ENCODE results near the gene CFAP251.
"Not testable (repeated sequence)": the region's sequence is repeated elsewhere in the genome, so short reads cannot be mapped to it uniquely, and the experiment has no call there.

Gene CFAP251

DNA sequence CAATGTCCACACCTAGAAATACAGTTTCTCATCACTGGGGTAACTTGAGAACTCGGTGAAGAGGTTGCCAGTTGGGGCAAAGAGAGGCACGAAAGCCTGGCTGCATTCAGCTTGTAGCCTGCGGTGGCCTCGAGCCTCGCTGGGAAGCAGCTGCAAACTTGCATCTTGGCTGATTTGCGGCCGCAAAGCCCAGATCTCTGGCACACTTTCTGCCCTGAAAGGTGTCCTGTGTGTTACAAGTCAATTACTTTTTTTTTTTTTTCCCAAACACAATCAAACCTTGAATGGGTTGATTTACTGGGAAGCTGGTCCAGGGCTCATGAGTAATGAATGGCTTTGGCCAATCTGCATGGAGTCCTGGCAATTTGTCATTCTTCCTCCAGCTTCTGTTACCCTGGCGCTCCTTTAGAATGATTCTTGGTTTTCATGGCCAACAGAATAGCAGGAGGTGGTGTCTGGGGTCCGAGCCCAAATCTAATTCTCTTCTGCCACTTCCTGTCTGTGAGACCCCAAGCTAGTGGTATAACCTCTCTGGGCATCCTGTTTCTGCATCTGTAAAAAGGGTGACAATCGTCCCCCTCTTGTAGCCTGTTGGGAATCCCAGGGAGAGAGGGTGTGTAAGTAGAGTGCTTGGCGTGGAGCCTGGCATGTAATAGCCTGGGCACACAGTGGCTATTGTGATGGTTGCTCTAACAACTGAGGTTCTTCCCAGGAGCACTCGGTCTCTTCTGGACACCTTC lies 109.9 kb downstream of the CFAP251 start:
- DNase-seq (ENCODE audit: low read depth in 1 of 2, low spot score in 1 of 2): no peak
- TF ChIP-seq JUND (IDR thresholded peaks at IDR 0.05; ENCODE audit: low read depth): no peak
- in situ Hi-C loops (cut with HindIII; ENCODE audit: low pct_unique_long_range_greater_than_20kb, low sequenced_read_pairs): no loop called here

DNA sequence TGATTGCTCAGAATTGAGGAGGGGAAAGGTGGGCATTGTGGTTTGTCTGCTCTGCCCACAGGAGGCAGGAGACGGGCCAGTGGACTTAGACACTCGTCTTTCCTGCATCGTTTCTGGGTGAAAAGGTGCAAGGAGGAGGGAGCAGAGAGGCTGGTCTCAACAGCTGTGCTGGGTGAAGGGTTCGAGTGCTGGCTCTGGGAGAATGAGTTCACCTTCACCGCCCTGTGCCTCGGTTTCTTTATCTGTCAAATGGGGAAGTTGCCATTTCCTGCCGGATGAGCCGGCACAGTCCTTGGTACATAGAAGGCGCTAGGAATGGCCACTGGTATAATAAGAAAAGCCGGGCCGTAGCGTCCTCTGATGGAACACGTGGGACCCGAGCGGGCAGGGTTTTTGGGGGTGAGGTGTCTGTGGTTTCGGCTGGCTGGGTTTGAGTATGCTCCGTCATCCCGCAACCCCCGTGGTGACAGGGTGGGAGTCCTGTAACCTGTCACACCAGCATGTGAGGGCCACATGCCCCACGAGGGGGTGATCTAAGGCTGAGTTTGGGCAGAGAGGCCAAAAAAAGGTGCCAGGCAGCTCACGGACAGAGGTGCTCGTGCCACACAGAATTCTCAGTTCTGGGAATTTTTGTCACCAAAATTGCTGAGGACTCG lies 110.6 kb downstream of the CFAP251 start:
- DNase-seq (ENCODE audit: low read depth in 1 of 2, low spot score in 1 of 2): no peak
- no peak for TF ChIP-seq JUND (IDR thresholded peaks at IDR 0.05; ENCODE audit: low read depth)
- in situ Hi-C loops (cut with HindIII; ENCODE audit: low pct_unique_long_range_greater_than_20kb, low sequenced_read_pairs): no loop called here

DNA sequence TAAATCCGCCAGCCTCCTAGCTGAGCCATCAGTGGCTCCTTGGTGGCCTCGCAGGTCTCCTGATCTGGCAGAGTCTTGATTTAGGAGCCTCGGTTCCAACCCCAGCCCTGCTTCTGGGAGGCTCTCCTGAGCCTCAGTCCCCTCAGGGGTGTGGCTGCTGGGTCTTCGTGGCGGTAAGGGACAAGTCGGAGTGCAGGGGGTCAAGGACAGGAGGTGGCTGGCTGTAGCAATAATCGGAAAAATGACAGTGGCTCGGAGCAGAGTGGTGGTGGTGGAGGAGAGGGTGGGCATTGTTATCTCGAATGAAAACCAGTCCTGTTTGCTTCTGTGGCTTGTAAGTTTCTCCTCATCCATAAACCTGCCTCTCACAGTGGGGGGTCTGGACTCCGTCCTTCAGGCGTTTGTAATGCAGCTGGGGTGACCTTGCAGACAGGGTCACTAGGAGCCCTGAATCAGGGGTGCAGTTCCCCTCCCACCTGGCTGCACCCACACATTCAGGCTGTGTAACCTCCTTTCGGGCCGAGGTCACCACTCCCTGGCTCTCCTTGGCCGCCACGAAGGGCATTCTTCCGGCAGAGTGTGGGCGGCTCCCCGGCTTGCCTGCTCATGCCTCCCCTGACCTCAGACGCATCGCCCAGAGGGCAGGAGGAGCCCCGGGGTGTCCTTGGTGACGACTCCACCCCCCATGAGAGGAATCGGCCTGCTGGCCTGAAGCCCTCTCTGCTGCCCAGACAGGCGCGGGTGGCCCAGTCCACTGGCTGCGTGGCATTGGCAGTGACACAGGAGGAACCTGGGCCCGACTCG lies 111.4 kb downstream of the CFAP251 start:
- no peak for TF ChIP-seq JUND (IDR thresholded peaks at IDR 0.05; ENCODE audit: low read depth)
- in situ Hi-C loops (cut with HindIII; ENCODE audit: low pct_unique_long_range_greater_than_20kb, low sequenced_read_pairs): no loop called here

DNA sequence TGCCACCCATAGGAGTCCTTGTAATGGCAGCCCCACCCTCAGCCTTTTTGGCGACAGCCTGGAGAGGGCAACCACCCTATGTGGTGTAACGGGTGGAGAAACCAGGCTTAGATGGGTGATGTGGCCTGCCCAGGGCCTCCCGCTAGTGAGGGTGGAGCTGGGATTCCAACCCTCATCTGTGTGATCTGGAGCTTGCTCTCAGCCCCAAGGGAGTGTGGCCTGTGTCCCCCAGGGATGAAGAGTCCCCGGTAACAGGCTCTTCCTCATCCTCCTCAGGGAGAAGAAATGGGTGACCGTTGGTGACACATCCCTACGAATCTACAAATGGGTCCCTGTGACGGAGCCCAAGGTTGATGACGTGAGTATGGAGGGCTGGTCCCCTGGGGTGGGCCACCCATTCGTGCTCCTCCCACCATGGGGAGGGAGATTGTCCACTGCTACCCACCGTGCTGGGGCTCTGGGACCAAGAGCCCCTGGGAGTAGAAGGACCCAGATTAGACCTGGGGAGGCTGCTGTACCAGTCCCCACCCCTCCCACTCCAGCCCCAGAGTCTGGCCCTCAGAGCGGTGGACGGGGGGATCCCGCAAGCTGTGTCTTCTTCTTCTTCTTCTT lies 112.1 kb downstream of the CFAP251 start:
- in situ Hi-C loops (cut with HindIII; ENCODE audit: low pct_unique_long_range_greater_than_20kb, low sequenced_read_pairs): no loop called here
- no peak for DNase-seq (ENCODE audit: low read depth in 1 of 2, low spot score in 1 of 2)

More for the DNA sequence above, 111.4 kb downstream of the CFAP251 start:
- DNase-seq (ENCODE audit: low read depth in 1 of 2, low spot score in 1 of 2): no peak

DNA sequence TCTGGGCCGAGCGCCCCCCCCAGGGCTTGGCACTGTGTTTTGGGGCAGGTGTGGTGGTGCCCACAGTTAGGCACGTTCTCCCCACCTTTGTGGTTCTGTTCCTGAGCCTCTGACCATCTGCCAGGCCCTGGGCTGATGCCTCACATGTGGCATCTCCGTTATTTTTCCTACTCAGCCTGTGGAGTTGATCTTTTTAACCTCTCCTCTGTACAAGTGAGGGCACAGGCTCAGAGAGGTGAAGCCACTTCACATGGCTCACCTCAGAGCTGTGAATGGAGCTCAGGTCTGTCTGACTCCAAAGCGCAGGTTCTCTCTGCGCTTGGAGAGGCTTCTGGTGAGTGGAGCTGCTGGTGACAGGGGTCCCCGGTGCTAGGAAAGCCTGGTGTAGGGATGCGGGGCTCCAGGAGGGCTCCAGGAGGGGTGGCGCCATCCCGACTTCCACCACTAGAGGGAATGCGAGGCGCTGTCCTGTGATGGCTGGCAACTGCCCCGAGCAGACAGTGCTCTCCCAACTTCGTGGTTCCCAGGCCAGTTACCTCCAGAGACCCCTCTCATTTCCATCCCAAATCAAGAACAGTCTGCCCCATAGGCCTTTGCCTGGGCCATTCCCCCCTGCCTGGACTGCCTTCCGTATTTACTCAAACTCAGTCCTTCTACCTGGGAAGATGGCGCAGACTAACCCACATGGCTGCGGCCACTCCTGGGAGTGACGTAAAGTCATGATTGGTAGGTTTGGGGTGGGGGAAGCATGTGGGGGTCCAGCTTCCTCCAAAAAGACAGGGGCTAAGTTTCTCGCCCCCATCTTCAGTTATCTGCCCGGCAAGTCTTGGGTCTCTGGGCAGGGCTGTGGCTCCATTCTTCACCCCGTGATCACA lies 113.2 kb downstream of the CFAP251 start:
- TF ChIP-seq JUND (IDR thresholded peaks at IDR 0.05; ENCODE audit: low read depth): no peak
- in situ Hi-C loops (cut with HindIII; ENCODE audit: low pct_unique_long_range_greater_than_20kb, low sequenced_read_pairs): no loop called here
- peak; percentile 52 to 70 for DNase-seq (ENCODE audit: low read depth in 1 of 2, low spot score in 1 of 2)

More for the DNA sequence above, 112.1 kb downstream of the CFAP251 start:
- no peak for TF ChIP-seq JUND (IDR thresholded peaks at IDR 0.05; ENCODE audit: low read depth)

DNA sequence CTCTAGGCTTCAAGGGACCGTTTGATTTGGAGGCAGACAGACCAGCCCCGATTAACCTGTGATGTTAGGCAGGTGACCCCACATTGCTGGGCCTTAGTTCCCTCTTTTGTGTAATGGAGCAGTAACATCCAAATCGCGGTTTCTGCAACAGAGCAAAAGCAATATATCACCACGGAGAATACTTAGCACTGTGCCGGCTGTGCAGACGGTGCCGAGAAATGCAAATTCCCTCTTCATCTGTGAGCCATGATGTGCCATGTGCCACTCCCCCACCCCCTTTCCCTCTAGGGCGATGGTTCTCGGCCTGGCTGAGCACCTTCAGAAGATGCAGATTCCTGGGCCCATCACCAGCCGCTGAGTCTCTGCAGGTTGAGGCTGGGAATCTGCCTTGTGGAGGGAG lies 114.2 kb downstream of the CFAP251 start:
- TF ChIP-seq JUND (IDR thresholded peaks at IDR 0.05; ENCODE audit: low read depth): no peak
- DNase-seq (ENCODE audit: low read depth in 1 of 2, low spot score in 1 of 2): no peak
- in situ Hi-C loops (cut with HindIII; ENCODE audit: low pct_unique_long_range_greater_than_20kb, low sequenced_read_pairs): no loop called here

DNA sequence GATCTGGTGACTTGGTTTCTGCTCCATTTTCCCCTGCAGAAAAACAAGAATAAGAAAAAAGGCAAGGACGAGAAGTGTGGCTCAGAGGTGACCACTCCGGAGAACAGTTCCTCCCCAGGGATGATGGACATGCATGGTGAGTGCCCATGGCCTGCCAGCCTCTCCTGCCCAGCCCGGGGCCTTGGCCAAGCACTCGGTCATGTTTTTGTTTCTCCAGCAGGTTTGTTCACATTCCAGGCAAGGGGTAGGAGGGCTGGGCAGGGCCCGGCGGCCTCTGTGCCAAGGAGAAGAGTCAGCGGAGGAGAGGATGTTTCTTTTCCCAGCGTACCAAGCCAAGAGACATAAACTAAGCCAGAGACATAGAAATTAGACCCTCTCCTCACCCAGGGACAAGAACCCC lies 116.9 kb downstream of the CFAP251 start:
- peak; percentile 89 to 96 for DNase-seq (ENCODE audit: low read depth in 1 of 2, low spot score in 1 of 2)
- TF ChIP-seq JUND (IDR thresholded peaks at IDR 0.05; ENCODE audit: low read depth): no peak; the same call in 1 of the 2 replicates
- in situ Hi-C loops (cut with HindIII; ENCODE audit: low pct_unique_long_range_greater_than_20kb, low sequenced_read_pairs): no loop called here

DNA sequence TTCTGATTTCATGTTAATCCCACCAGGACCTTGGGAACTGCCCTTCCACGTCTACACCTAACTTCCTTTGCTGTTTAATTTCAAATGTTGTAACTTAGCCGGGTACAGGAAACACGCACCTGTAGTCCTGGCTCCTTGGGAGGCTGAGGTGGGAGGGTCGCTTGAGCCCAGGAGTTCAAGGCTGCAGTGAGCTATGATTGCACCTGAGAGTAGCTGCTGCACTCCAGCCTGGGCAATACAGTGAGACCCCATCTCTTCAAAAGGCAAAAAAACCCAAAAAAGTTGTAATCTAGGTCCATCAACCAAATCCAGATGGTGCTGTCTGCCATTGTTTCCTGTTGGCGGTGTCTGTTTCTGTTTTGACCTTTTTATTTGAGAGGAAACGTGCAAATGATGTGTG lies 117.8 kb downstream of the CFAP251 start:
- no peak for DNase-seq (ENCODE audit: low read depth in 1 of 2, low spot score in 1 of 2)
- in situ Hi-C loops (cut with HindIII; ENCODE audit: low pct_unique_long_range_greater_than_20kb, low sequenced_read_pairs): no loop called here
- TF ChIP-seq JUND (IDR thresholded peaks at IDR 0.05; ENCODE audit: low read depth): no peak

DNA sequence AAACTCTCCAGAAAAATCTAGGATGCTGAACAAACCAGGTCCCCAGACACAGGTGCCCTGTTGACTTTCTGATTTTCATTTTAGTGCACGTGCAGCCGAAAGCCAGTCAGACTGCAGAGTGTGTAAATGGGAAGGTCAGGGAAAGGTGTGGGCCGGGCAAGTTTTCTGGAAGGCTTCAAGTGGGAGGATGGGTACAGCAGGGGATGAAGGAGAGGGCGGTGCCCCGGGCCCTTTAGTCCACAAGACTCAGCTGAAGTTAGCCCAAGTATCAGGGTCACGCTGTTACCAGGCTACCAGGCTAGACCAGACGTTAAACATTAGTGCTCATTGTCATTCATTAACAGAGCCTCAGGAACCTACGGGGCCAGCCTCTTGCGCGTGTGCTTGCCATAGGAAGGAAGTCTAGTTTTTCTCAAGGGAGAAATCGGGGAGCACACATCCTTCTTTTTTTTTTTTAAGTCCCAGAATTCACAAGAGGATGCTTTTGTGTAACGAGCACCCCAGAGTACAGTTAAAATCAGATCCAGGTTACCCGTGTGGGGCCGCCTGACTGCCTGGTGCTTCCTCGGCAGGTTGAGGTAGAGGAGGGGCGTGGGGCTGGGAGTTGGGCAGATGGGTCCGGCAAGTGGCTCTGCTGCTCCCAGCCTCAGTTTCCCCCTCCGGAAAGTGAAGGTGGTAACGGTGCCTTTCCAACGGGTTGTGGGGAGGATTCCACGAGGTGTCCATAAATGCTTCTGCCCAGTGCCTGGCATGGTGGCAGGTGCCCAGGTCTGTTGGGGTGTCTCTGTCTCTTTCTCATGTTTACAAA lies 122.4 kb downstream of the CFAP251 start:
- in situ Hi-C loops (cut with HindIII; ENCODE audit: low pct_unique_long_range_greater_than_20kb, low sequenced_read_pairs): no loop called here
- DNase-seq (ENCODE audit: low read depth in 1 of 2, low spot score in 1 of 2): no peak
- TF ChIP-seq JUND (IDR thresholded peaks at IDR 0.05; ENCODE audit: low read depth): no peak

DNA sequence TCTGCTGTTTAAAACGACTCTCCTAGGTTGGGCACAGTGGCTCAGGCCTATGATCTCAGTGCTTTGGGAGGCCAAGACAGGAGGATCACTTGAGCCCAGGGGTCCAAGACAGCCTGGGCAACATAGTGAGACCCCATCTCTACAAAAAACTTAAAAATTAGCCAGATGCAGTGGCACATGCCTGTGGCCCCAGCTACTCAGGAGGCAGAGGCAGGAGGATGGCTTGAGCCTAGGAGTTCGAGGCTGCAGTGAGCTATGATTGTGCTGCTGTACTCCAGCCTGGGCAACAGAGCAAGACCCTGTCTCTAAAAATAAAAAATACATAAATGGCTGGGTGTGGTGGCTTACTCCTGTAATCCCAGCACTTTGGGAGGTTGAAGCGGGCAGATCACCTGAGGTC lies 123.1 kb downstream of the CFAP251 start:
- in situ Hi-C loops (cut with HindIII; ENCODE audit: low pct_unique_long_range_greater_than_20kb, low sequenced_read_pairs); DNase-seq (ENCODE audit: low read depth in 1 of 2, low spot score in 1 of 2): not testable (repeated sequence)

DNA sequence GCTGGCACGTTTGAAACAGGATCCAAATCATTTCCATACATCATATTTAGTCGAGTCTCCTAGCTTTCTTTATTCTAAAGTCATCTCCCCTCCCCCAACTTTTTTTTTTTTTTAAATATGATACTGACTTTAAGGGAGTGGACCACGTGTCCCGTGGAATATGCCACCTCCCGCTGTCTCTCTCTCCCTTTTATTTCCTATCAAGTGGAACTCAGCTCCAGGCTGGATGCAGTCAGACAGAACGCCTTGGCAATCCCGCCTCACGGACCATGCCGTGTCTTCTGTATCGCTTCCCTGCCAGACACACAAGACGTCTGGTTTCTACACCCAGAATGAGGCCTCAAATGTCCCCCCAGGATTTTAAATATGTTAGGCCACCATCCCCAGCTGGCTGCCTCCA lies 124.5 kb downstream of the CFAP251 start:
- in situ Hi-C loops (cut with HindIII; ENCODE audit: low pct_unique_long_range_greater_than_20kb, low sequenced_read_pairs): no loop called here
- no peak for TF ChIP-seq JUND (IDR thresholded peaks at IDR 0.05; ENCODE audit: low read depth)
- DNase-seq (ENCODE audit: low read depth in 1 of 2, low spot score in 1 of 2): no peak
